K562 (cell line): ENCODE measurements around the gene OPRL1. TPM values are rescaled to one million over a fixed set of nuclear protein-coding genes. Genes with fewer than 3 reads are reported as not detected.

Experiments
- ATAC-seq: fragments of 200-7000 bp; cut with Tn5 transposase; 3 replicates; pipeline ENCODE4 v1.9.1; 2020; ENCODE audit warnings: moderate library complexity
- BruUV-seq: library from RNA; stranded (reverse); fragments of 400-500 nt; replicated peaks from 2 replicates; lab custom pipeline; 2021; lab: Mats Ljungman, UMichigan
- CTCF ChIA-PET: fragments of 300-600 bp; formaldehyde crosslinking; extraction: SDS; loops from one replicate; lab custom pipeline; 2021; ENCODE audit warnings: low intra/inter-chr PET ratio; lab: Yijun Ruan, JAX
- POLR2A ChIA-PET: fragments of 300-600, 350-650 bp; sonication (Branson Sonifier 250); formaldehyde crosslinking; extraction: SDS; loops from one replicate; lab custom pipeline; 2021; ENCODE audit warnings: antibody characterized with exemption, inconsistent platforms; lab: Yijun Ruan, JAX
- DNase-seq, 4 experiments: peaks; one replicate each; pipeline versions ENCODE4 v3.0.0 to v3.0.0-alpha.2; 2011 to 2018; ENCODE audit warnings: low spot score in 3 of 4, mixed read lengths in 3 of 4; ENCODE audit errors: extremely low read depth in 1 of 4
- FAIRE-seq: peaks from 2 replicates; lab custom pipeline; 2011; peaks lifted over from hg19 to GRCh38; lab: Jason Lieb, UNC
- H2AFZ ChIP-seq: 2 replicates; pipeline ENCODE4 v1.6.0; 2011; ENCODE audit warnings: low read depth, low read length, control low read depth, inconsistent platforms
- H3K27ac ChIP-seq: fragments of 200-600 bp; 3 replicates; pipeline ENCODE4 v1.8.0; 2011; ENCODE audit warnings: low read depth, mild to moderate bottlenecking, control low read depth, inconsistent platforms, low read length, moderate library complexity, mixed read lengths; ENCODE audit errors: extremely low read depth
- H3K27me3 ChIP-seq, 2 experiments: fragments of 300-600 bp in 1 of 2; 2 replicates in 1 of 2; 3 replicates in 1 of 2; pipeline versions ENCODE4 v1.6.0 to v1.8.0; 2011; ENCODE audit warnings: inconsistent platforms in 2 of 2, low read length in 2 of 2, mild to moderate bottlenecking in 1 of 2, mixed read lengths in 1 of 2, moderate library complexity in 1 of 2; ENCODE audit not compliant: control insufficient read depth in 2 of 2, insufficient read depth in 2 of 2
- H3K36me3 ChIP-seq: fragments of 300-600 bp; 3 replicates; pipeline ENCODE4 v1.8.0; 2011; ENCODE audit warnings: mild to moderate bottlenecking, low read length, inconsistent platforms; ENCODE audit not compliant: control insufficient read depth, insufficient read depth
- H3K4me1 ChIP-seq, 2 experiments: fragments of 200-600 bp in 1 of 2; replicated peaks in 1 of 2; 2 replicates in 1 of 2; 3 replicates in 1 of 2; pipeline versions ENCODE4 v1.5.1 to v1.8.0; 2011; ENCODE audit warnings: inconsistent platforms in 2 of 2, low read length in 2 of 2, mild to moderate bottlenecking in 1 of 2, mixed read lengths in 1 of 2, moderate library complexity in 1 of 2; ENCODE audit not compliant: control insufficient read depth in 2 of 2, insufficient read depth in 2 of 2
- H3K4me2 ChIP-seq: 2 replicates; pipeline ENCODE4 v1.6.1; 2011; ENCODE audit warnings: low read length, control low read depth, inconsistent platforms, mixed read lengths; ENCODE audit not compliant: insufficient read depth
- H3K4me3 ChIP-seq: fragments of 200-600 bp; sonication (generic), shearing (Covaris generic); 2 replicates; pipeline ENCODE4 v1.5.1; 2016; ENCODE audit warnings: control low read depth, inconsistent platforms
- H3K79me2 ChIP-seq: fragments of 200-600 bp; 3 replicates; pipeline ENCODE4 v1.8.0; 2011; ENCODE audit warnings: low read length, inconsistent platforms; ENCODE audit not compliant: control insufficient read depth, insufficient read depth
- H3K9ac ChIP-seq, 2 experiments: 2 replicates each; pipeline versions ENCODE4 v1.6.0 to v1.6.1; 2011; ENCODE audit warnings: low read depth in 2 of 2, low read length in 2 of 2, control low read depth in 1 of 2, inconsistent platforms in 1 of 2, mild to moderate bottlenecking in 1 of 2, mixed read lengths in 1 of 2; ENCODE audit not compliant: insufficient read depth in 1 of 2
- H3K9me1 ChIP-seq: one replicate; pipeline ENCODE4 v1.6.0; 2011; ENCODE audit warnings: inconsistent platforms, mild to moderate bottlenecking, low read length, moderate library complexity; ENCODE audit not compliant: control insufficient read depth, insufficient read depth
- H3K9me3 ChIP-seq: replicated peaks from 2 replicates; pipeline ENCODE4 v1.5.1; 2011; ENCODE audit warnings: low read depth, low read length, inconsistent platforms; ENCODE audit not compliant: control insufficient read depth, insufficient read depth
- H4K20me1 ChIP-seq: replicated peaks from 2 replicates; pipeline ENCODE4 v1.6.1; 2011; ENCODE audit warnings: low read length, inconsistent platforms, mixed read lengths; ENCODE audit not compliant: control insufficient read depth, insufficient read depth
- ARID1B ChIP-seq: fragments of 450-650 bp; IDR thresholded peaks from 2 replicates; pipeline ENCODE4 v1.6.1; 2016; ENCODE audit warnings: antibody characterized with exemption, mild to moderate bottlenecking, inconsistent platforms
- HMGN3 ChIP-seq: IDR thresholded peaks from 2 replicates; pipeline ENCODE4 v1.6.1; 2011; ENCODE audit warnings: borderline replicate concordance, low read depth, mild to moderate bottlenecking, mixed read lengths, low read length; ENCODE audit not compliant: insufficient read length; ENCODE audit errors: extremely low read depth
- WGBS: fragments of 100-300 bp; shearing (Covaris generic); methylation state at CpG from one replicate; pipeline ENCODE4 v1.1.6; 2016; ENCODE audit warnings: low coverage, mixed read lengths; ENCODE audit not compliant: insufficient coverage; ENCODE audit errors: missing lambda C conversion rate; 5-methylcytosine and 5-hydroxymethylcytosine counted together
- in situ Hi-C: fragments of 300-500 bp; cut with MboI; formaldehyde crosslinking; loops from 4 replicates; pipeline ENCODE4 v1.15.0; 2018; ENCODE audit warnings: inconsistent platforms, mixed read lengths
- intact Hi-C: fragments of 100-400 bp; cut with micrococcal nuclease; formaldehyde crosslinking; loops from 2 replicates; pipeline ENCODE4 v1.14.2; 2022
- polyA plus RNA-seq, 8 experiments: library from polyadenylated mRNA; depleted of rRNA in 4 of 8; stranded (reverse) in 5 of 8; unstranded in 3 of 8; fragments of >200 nt; fragmentation: Nextera tagmentation in 2 of 8; fragmentation: Illumina TruSeq in 1 of 8; extraction: Ambion mirVana in 2 of 8; extraction: Trizol in 1 of 8; gene quantifications; 2 replicates each; pipeline versions ENCODE4 v1.2.1 to v1.2.3, GENCODE V29; 2011 to 2014; ENCODE audit warnings: inconsistent platforms in 1 of 8, missing spikeins in 1 of 8
- total RNA-seq, 7 experiments: library from RNA; depleted of rRNA in 6 of 7; stranded (reverse); fragments of >200 nt in 6 of 7; fragmentation: Illumina TruSeq in 2 of 7; extraction: Trizol in 2 of 7; gene quantifications; 2 replicates each; pipeline versions ENCODE4 v1.2.1 to v1.2.3, GENCODE V29; 2011 to 2021; ENCODE audit warnings: low replicate concordance in 1 of 7

OPRL1 gene
- total and polyA plus RNA-seq, 9 of the 15 experiments (the other 6 are each of a cell fraction or from before 2014, with no cell fraction given): 0.06 to 0.33 (median 0.11) TPM; not detected in 2

- no peak for TF ChIP-seq ARID1B
Observed at GRCh38 chr20:64033981-64034493, 45.8 kb upstream of the OPRL1 start (continued).

- no peak for DNase-seq
- H3K79me2 ChIP-seq: no peaks in the 10 kb centered on the region
- peak; percentile 32 for FAIRE-seq
- H3K9me3 ChIP-seq: no peaks in the 10 kb centered on the region
- TF ChIP-seq HMGN3: no peak
- no peak overlapping the region for H3K4me3 ChIP-seq
- ChIA-PET CTCF (no interaction called here), POLR2A (interaction anchor here (0.7 kb wide), 1 partner anchor 12 kb away, joined by 3 read pairs; no protein-coding TSS in a partner anchor)
- WGBS: 83% methylated on average over 11 of the region's 17 CpGs
- no peak for ATAC-seq
- H2AFZ ChIP-seq: no peak overlapping the region
- peaks cover 25 to 65% of the 10 kb centered on the region in 2 experiments for H3K4me1 ChIP-seq
- H3K36me3 ChIP-seq: peaks cover 45% of the 10 kb centered on the region; the same call in 2 of the 3 replicates
- no peak overlapping the region for H3K4me2 ChIP-seq
- intact Hi-C loops: loop anchor here (5.0 kb wide), 2 partner anchors 87 to 498 kb away; partner anchors contain the start of gene PTK6
- no TSS peak for BruUV-seq
- no peak overlapping the region for H3K27ac ChIP-seq
- H3K9me1 ChIP-seq: peaks cover 3% of the 10 kb centered on the region
- no peaks in the 10 kb centered on the region for H4K20me1 ChIP-seq
- H3K27me3 ChIP-seq: no peaks in the 10 kb centered on the region
- H3K9ac ChIP-seq: peak overlapping the region in 1 of 2 experiments; percentile 87; a peak in 2 of 4 replicates
- in situ Hi-C loops: no loop called here
Observed at GRCh38 chr20:64035066-64035932, 44.6 kb upstream of the OPRL1 start.
